Thyroid gland (tissue), 4 donors: ENCODE results near the gene GLI2. TPM values are rescaled to one million over a fixed set of nuclear protein-coding genes. Genes with fewer than 3 reads are reported as not detected.

Experiments
- DNase-seq, 2 donors: peaks; one replicate each; pipeline ENCODE4 v3.0.0-alpha.2; 2019
- H3K27ac ChIP-seq, 3 donors: fragments of 200-600 bp; sonication (generic); 1 replicate in 2 of 3; 2 replicates in 1 of 3; pipeline ENCODE4 v1.5.1; 2016 to 2019; ENCODE audit warnings: mild to moderate bottlenecking in 1 of 3, moderate library complexity in 1 of 3
- H3K27me3 ChIP-seq: fragments of 200-600 bp; sonication (generic); one replicate; pipeline ENCODE4 v1.5.1; 2019
- H3K36me3 ChIP-seq, 2 donors: fragments of 200-600 bp; sonication (generic); one replicate each; pipeline ENCODE4 v1.5.1; 2016 to 2019
- H3K4me1 ChIP-seq, 2 donors: fragments of 200-600 bp; sonication (generic); one replicate each; pipeline ENCODE4 v1.5.1; 2017 to 2019
- H3K4me3 ChIP-seq, 3 donors: fragments of 200-600 bp; sonication (generic); replicated peaks in 1 of 3; 1 replicate in 2 of 3; 2 replicates in 1 of 3; pipeline ENCODE4 v1.5.1; 2016; ENCODE audit warnings: mild to moderate bottlenecking in 1 of 3
- H3K9me3 ChIP-seq: fragments of 200-600 bp; sonication (generic); one replicate; pipeline ENCODE4 v1.5.1; 2017
- POLR2A ChIP-seq, 2 donors: fragments of 450-650 bp; IDR thresholded peaks; one replicate each; pipeline ENCODE4 v1.6.1; 2017; ENCODE audit warnings: antibody characterized with exemption in 2 of 2, mild to moderate bottlenecking in 2 of 2, moderate library complexity in 1 of 2
- WGBS, 2 donors: methylation state at CpG; one replicate each; pipeline ENCODE4 v1.1.5; 2017; 5-methylcytosine and 5-hydroxymethylcytosine counted together
- intact Hi-C: fragments of 100-400 bp; cut with DNase I; formaldehyde crosslinking; loops from one replicate; pipeline ENCODE4 v1.15.1; 2023
- total RNA-seq, 4 donors: library from RNA; depleted of rRNA; stranded (reverse); fragments of >200 nt; gene quantifications; one replicate each; pipeline ENCODE4 v1.2.3, GENCODE V29; 2016
- TF ChIP-seq, protein P1 (sequence below), 6 experiments: fragments of 200-600 bp in 3 of 6; fragments of 450-650 bp in 3 of 6; sonication (generic) in 3 of 6; IDR thresholded peaks; one replicate each; pipeline ENCODE4 v1.5.1; 2016 to 2019; ENCODE audit warnings: antibody characterized with exemption in 6 of 6, mild to moderate bottlenecking in 2 of 6, inconsistent platforms in 1 of 6, moderate library complexity in 1 of 6

Gene GLI2
- total RNA-seq, 4 donors from 2014 or later, result 1.1 to 1.4 (median 1.3) TPM

DNA sequence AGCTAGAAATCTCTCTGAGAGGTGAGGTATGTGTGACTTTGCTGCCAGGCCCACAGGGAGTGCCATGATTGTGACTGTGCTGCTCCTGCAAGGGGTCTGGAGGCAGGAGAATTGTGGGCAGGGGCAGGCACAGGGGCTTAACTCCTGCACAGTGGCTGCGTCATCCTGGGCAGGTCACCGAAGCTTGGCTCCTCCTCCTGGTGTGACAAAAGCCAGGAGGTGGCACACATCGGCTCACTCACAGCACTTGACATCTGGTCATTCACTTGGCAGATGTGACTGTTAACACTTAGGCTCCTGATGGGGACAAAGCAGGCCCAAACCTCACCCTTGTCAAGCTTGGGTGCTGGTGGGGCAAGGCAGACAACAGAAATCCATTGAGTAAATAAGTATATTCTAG is 36.4 kb upstream of the GLI2 start:
- Histone ChIP-seq H3K9me3 (no peaks in the 10 kb centered on the region), H3K36me3 (no peaks in the 10 kb centered on the region), H3K4me3 (no peak overlapping the region), H3K27me3 (peaks cover 7% of the 10 kb centered on the region), H3K4me1 (no peaks in the 10 kb centered on the region), H3K27ac (no peak overlapping the region)
- 50 to 55% methylated on average over 3 of the region's 3 CpGs for WGBS, 2 donors
- no peak for DNase-seq
- TF ChIP-seq POLR2A (IDR thresholded peaks at IDR 0.05), result no peak
- TF ChIP-seq, protein P1, sequence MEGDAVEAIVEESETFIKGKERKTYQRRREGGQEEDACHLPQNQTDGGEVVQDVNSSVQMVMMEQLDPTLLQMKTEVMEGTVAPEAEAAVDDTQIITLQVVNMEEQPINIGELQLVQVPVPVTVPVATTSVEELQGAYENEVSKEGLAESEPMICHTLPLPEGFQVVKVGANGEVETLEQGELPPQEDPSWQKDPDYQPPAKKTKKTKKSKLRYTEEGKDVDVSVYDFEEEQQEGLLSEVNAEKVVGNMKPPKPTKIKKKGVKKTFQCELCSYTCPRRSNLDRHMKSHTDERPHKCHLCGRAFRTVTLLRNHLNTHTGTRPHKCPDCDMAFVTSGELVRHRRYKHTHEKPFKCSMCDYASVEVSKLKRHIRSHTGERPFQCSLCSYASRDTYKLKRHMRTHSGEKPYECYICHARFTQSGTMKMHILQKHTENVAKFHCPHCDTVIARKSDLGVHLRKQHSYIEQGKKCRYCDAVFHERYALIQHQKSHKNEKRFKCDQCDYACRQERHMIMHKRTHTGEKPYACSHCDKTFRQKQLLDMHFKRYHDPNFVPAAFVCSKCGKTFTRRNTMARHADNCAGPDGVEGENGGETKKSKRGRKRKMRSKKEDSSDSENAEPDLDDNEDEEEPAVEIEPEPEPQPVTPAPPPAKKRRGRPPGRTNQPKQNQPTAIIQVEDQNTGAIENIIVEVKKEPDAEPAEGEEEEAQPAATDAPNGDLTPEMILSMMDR (IDR thresholded peaks at IDR 0.05), result no peak
- intact Hi-C loops, result loop anchor here (2.0 kb wide), 1 partner anchor 380 kb away; no protein-coding TSS in a partner anchor

DNA sequence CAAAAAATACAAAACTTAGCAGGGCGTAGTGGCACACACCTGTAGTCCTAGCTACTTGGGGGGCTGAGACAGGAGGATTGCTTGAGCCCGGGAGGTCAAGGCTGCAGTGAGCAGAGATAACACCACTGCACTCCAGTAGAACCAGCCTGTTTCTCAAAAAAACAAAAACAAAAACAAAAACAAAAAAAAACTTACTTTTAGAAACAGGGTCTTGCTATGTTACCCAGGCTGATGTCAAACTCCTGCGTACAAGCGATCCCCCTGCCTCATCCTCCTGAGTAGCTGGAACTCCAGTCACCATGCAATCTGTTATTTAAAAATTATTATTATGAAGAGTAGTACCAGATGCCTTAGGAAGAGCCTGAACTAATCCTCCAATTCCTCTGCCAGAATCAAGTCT is 35.0 kb upstream of the GLI2 start:
- Histone ChIP-seq H3K36me3 (no peaks in the 10 kb centered on the region), H3K9me3 (no peaks in the 10 kb centered on the region), H3K27me3 (no peaks in the 10 kb centered on the region), H3K27ac (no peak overlapping the region), H3K4me3 (no peak overlapping the region), H3K4me1 (peaks cover 1 to 2% of the 10 kb centered on the region in 2 donors)
- WGBS, 2 donors, result 77 to 81% methylated on average over 4 of the region's 4 CpGs
- TF ChIP-seq POLR2A (IDR thresholded peaks at IDR 0.05), result no peak
- TF ChIP-seq, protein P1 (IDR thresholded peaks at IDR 0.05), result no peak
- no peak for DNase-seq
- intact Hi-C loops, result no loop called here

DNA sequence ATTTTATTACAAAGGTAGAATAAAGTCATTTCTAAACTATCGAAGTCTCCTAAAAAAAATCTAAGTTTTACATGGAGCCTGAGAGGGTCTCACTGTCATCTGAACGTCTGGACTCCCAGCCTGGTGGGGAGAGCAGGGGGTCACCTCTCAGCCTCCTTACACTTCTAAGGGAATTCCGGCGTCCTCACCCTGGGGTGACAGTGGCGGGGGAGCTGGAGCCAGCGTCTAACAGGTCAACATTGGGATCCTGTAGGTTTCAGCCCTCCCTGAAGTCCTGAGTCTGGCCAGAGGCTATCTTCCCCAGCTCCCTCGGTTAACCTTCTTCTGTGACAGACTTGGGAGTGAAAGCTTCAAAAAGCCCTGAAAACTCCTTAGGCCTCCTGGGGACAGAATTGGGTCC is 34.6 kb upstream of the GLI2 start:
- 59 to 71% methylated on average over 2 to 7 of the region's 7 CpGs for WGBS, 2 donors
- DNase-seq, result no peak
- no peak for TF ChIP-seq POLR2A (IDR thresholded peaks at IDR 0.05)
- TF ChIP-seq, protein P1 (IDR thresholded peaks at IDR 0.05), result no peak
- peaks cover 5 to 6% of the 10 kb centered on the region in 2 donors for H3K4me1 ChIP-seq
- intact Hi-C loops, result no loop called here
- H3K4me3 ChIP-seq, result no peak overlapping the region
- H3K9me3 ChIP-seq, result no peaks in the 10 kb centered on the region
- H3K36me3 ChIP-seq, result no peaks in the 10 kb centered on the region
- no peak overlapping the region for H3K27ac ChIP-seq
- no peaks in the 10 kb centered on the region for H3K27me3 ChIP-seq

DNA sequence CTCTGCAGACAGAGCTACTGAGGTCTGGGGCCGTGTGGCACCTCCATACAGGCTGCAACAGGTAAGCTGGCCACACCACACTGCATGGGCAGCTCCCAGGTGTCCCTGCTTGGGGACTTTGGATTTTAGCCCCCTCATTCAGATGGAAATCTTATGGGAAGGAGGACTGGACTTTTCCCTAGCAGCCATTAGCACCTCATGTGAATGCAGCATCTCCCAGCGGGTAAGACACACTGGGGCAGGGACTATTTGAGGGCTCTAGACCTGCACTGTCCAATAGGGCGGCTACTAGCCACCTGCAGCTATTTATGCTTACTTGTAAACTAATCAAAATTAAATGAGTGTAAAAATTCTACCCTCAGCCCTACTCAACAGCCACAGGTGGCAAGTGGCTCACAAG is 34.2 kb upstream of the GLI2 start:
- DNase-seq, result no peak
- Histone ChIP-seq H3K4me1 (peaks cover 8 to 10% of the 10 kb centered on the region in 2 donors), H3K4me3 (no peak overlapping the region), H3K27me3 (no peaks in the 10 kb centered on the region), H3K27ac (no peak overlapping the region), H3K9me3 (no peaks in the 10 kb centered on the region), H3K36me3 (no peaks in the 10 kb centered on the region)
- no peak for TF ChIP-seq POLR2A (IDR thresholded peaks at IDR 0.05)
- TF ChIP-seq, protein P1 (IDR thresholded peaks at IDR 0.05), result no peak
- intact Hi-C loops, result no loop called here
- 60 to 89% methylated on average over 1 to 2 of the region's 3 CpGs for WGBS, 2 donors

DNA sequence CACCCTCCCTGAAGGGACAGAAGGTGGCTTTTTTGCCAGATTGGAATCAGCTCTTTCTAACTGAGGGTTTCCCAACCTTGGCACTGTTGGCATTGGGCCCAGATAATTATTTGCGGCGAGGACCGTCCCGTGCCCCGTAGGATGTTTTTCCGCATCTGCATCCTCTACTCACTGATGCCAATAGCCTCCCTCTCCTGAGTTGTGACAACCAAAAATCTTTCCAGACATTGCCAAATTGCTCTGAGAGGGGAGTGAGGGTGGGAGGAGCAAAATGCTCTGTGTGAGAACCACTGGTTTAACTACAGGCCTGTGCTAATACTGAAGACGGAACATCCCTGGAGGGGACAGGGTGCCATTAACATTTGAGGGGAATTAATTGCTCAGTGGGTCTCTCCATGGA is 33.6 kb upstream of the GLI2 start:
- no peaks in the 10 kb centered on the region for H3K27me3 ChIP-seq
- intact Hi-C loops, result no loop called here

More for the DNA sequence above, 33.6 kb upstream of the GLI2 start:
- H3K4me1 ChIP-seq, result peaks cover 9 to 11% of the 10 kb centered on the region in 2 donors
- H3K4me3 ChIP-seq, result no peak overlapping the region
- H3K27ac ChIP-seq, result no peak overlapping the region
- 42 to 64% methylated on average over 7 of the region's 7 CpGs for WGBS, 2 donors
- no peaks in the 10 kb centered on the region for H3K36me3 ChIP-seq
- DNase-seq, result no peak
- TF ChIP-seq POLR2A (IDR thresholded peaks at IDR 0.05), result no peak
- TF ChIP-seq, protein P1 (IDR thresholded peaks at IDR 0.05), result no peak
- H3K9me3 ChIP-seq, result no peaks in the 10 kb centered on the region
